GM15510 (cell line): ENCODE results near the gene H6PD.

Experiments
- POLR2A ChIP-seq: IDR thresholded peaks from 3 replicates; pipeline ENCODE4 v1.6.1; 2011; ENCODE audit warnings: borderline replicate concordance; ENCODE audit not compliant: insufficient read length; ENCODE audit errors: extremely low read depth

The H6PD gene

DNA sequence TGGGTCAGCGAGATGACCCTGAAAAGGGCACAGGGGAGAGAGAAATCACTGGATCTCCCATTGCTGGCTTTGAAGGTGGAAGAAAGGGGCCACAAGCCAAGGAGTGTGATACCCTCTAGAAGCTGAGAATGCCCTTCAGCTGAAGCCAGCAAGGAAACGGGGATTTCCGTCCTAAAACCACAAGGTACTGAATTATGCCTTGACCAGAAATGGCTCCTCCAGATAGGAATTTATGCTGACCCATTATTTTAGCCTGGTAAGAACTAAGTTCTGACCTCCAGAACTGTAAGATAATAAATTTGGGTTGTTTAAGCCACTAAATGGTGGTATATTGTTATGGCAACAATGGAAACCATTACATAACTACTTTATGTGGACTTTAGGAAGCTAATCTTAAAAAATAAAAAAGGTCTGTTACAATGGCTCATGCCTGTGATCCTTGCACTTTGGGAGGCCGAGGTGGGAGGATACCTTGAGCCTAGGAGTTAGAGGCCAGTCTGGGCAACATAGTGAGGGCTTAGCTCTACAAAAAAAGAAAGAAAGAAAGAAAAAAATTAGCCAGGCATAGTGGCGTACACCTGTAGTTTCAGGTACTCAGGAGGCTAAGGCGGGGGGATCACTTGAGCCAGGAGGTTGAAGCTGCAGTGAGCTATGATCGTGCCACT lies 3.6 kb upstream of the H6PD start:
- TF ChIP-seq POLR2A: no peak

- no peak for TF ChIP-seq POLR2A
Observed at GRCh38 chr1:9231648-9232332, 2.8 kb upstream of the H6PD start.

DNA sequence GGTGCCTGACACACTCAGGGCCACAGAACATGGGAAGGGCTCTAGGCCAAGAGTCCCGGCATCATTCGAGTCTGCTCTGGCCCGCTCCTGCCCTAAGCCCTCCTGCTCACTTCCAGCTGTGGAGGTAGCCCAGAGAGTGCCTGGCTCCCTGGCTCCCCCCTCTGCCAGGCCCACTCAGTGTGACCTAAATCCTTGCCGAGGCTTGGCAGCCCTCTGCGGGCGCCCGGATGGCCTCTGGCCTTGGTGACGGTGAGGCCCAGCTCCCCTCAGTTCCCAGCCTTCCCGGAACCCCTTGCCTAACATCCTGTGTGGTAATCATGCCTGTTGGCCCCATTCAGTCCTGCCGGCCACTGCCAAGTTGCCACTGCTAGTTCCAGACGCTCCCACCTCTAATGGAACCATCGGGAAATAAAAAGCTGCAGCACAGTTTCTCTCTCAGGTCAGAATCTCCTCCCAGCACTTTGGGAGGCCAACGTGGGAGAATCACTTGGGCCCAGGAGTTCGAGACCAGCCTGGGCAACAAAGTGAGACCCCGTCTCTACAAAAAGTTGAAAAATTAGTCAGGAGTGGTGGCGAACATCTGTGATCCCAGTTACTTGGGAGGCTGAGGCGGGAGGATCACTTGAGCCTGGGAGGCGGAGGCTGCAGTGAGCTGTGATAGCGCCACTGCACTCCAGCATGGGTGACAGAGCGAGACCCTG lies 1.2 kb upstream of the H6PD start:
- no peak for TF ChIP-seq POLR2A

DNA sequence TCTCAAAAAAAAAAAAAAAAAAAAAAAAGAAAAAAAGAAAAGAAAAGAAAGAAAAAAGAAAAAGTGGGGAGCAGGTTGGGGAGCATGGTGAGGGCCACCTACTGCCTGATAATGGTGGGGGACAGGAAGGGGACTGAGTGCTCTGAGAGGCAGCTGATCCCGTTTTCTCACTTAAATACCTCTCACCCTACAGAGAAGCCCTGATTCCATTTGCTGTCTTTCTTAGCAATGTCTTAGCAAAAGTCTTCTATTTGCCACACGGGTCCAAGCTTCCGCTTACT lies 692 bp upstream of the H6PD start:
- TF ChIP-seq POLR2A: no peak

- TF ChIP-seq POLR2A: no peak
Observed at GRCh38 chr1:9235096-9235459, 504 bp downstream of the H6PD start.

DNA sequence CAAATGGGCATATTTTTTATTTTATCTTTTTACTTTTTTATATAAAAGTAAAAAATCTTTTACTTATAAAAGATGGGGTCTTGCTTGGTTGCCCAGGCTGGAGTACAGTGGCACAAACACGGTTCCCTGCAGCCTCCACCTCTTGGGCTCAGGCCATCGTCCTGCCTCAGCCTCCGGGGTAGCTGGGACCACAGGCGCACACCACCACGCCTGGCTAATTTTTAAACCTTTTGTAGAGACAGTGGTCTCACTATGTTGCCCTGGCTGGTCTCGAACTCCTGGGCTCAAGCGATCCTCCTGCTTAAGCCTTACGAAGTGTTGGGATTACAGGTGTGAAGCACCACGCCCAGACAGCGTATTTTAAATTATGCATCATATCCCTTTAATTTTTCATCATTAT lies 986 bp downstream of the H6PD start:
- no peak for TF ChIP-seq POLR2A

- TF ChIP-seq POLR2A: no peak
Observed at GRCh38 chr1:9238134-9238533, 3.6 kb downstream of the H6PD start.

DNA sequence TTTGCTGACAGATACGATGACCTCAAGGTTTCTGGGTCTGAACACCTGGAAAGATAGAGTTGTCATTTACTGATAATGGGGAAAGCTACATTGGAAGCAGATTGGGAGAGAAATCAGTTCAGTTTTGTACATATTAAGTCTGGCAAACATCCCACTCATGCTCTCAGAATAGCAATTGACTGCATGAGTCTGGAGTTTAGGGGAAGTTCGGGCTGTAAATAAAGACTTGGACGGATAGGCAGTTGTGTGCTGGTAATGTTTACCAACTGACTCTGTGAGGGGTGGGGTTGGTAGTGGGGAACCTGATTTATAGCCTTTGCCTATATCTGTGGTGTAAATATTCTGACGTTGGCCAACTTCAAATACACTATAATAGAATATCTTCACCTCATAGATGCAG lies 4.0 kb downstream of the H6PD start:
- TF ChIP-seq POLR2A: no peak

GRCh38 chr1:9239622-9240401 lies 5.2 kb downstream of the H6PD start:
- no peak for TF ChIP-seq POLR2A

- TF ChIP-seq POLR2A: no peak
Observed at GRCh38 chr1:9240914-9241820, 6.6 kb downstream of the H6PD start.

- no peak for TF ChIP-seq POLR2A
Observed at GRCh38 chr1:9241891-9242290, 7.3 kb downstream of the H6PD start.

DNA sequence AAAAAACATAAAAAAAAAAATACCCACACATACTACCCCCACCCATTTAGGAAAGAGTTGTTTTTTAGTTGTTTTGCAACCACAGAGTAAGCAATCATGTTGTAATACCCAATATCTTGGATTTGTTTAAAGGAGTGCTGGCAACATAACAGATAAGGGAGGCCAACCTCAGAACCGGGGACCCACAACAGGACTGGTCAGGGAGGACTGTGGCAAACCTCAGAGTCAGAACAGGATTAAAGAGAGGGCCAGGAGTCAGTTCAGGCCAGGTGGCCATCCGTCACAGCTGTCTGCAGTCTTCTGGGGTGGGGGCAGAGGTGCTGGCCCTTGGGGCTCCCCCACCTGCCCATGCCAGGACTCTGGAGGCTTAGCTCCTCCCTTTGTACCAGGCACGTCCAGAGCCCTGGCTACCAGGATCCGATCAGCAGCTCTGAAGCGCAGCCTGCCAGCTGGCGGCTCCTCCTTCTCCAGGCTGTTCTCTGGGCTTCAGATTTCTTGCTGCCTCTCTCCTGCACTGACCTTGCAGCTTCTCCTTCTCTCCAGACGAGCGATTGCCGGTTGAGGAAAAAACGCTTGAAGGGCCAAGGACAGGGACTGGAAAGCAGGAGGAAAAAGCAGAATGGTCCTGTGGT lies 7.9 kb downstream of the H6PD start:
- no peak for TF ChIP-seq POLR2A

DNA sequence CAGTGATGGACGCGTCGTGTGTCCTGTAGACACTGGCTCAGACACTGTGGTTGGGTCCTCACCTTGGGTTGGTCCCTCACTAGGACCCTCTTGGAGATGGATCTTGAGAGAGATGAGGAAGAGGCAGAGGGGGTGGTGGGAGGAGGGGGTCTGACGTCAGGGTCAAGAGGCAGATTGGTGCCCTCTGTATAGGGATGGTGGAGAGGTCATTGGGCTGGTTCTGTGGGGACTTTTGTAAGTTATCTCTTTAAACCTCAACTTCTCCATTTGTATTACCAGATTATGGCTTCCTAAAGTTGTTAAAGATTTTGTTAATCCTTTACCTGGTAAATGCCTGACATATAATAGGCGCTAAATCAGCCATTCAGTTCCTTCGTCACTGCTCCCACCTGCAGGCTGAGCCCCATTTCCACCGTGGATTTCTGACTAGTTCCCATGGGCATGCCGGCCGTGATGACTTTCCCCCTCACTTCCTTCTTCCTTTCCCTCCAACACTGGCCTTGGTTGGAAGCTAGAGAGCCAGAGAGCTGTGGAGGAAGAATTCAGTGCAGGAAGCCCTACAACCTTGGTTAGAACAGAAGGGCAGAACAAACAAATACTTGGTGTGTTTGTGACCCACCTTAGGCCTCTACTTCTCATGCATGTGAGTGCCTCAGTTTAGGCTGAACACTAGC lies 8.6 kb downstream of the H6PD start:
- TF ChIP-seq POLR2A: no peak

- TF ChIP-seq POLR2A: no peak
Observed at GRCh38 chr1:9244501-9245229, 10.1 kb downstream of the H6PD start.

DNA sequence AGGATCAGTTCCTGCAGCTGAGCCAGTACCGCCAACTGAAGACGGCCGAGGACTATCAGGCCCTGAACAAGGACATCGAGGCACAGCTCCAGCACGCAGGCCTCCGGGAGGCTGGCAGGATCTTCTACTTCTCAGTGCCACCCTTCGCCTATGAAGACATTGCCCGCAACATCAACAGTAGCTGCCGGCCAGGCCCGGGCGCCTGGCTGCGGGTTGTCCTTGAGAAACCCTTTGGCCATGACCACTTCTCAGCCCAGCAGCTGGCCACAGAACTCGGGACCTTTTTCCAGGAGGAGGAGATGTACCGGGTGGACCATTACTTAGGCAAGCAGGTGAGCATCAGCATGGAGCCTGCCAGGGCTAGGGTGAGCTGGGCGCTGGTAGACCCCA lies 10.7 kb downstream of the H6PD start:
- no peak for TF ChIP-seq POLR2A
